Keratinocyte (primary cell): ENCODE data around the gene MEIOC. TPM values are rescaled to one million over a fixed set of nuclear protein-coding genes. Genes with fewer than 3 reads are reported as not detected.
A peak's percentile ranks its signal among the peaks of the same experiment; 100 is the strongest.
"Not testable (repeated sequence)": the region's sequence is repeated elsewhere in the genome, so short reads cannot be mapped to it uniquely, and the experiment has no call there.

Experiments used
- DNase-seq: peaks from one replicate; pipeline ENCODE4 v3.0.0-alpha.2; 2011; ENCODE audit warnings: low read depth, missing footprints, low spot score
- FAIRE-seq: peaks from 2 replicates; lab custom pipeline; 2011; peaks lifted over from hg19 to GRCh38; lab: Jason Lieb, UNC
- H2AFZ ChIP-seq: 2 replicates; pipeline ENCODE4 v1.6.0; 2012; ENCODE audit warnings: low read length, control low read depth, inconsistent platforms; ENCODE audit not compliant: control insufficient read depth
- H3K27ac ChIP-seq: 2 replicates; pipeline ENCODE4 v1.5.1; 2011; ENCODE audit warnings: low read length; ENCODE audit not compliant: control insufficient read depth, insufficient read depth
- H3K27me3 ChIP-seq: 3 replicates; pipeline ENCODE4 v1.6.0; 2011; ENCODE audit warnings: low read length; ENCODE audit not compliant: control insufficient read depth, insufficient read depth; ENCODE audit errors: extremely low read depth
- H3K36me3 ChIP-seq, 2 experiments: 2 replicates in 1 of 2; 3 replicates in 1 of 2; pipeline ENCODE4 v1.5.1; 2011; ENCODE audit warnings: low read length in 2 of 2, mild to moderate bottlenecking in 1 of 2; ENCODE audit not compliant: control insufficient read depth in 2 of 2, insufficient read depth in 2 of 2; ENCODE audit errors: extremely low read depth in 1 of 2
- H3K4me1 ChIP-seq: 3 replicates; pipeline ENCODE4 v1.5.1; 2011; ENCODE audit warnings: low read length; ENCODE audit not compliant: control insufficient read depth, insufficient read depth; ENCODE audit errors: extremely low read depth
- H3K4me2 ChIP-seq: 3 replicates; pipeline ENCODE4 v1.6.0; 2011; ENCODE audit warnings: low read depth, low read length; ENCODE audit not compliant: control insufficient read depth, insufficient read depth; ENCODE audit errors: extremely low read depth
- H3K4me3 ChIP-seq, 3 experiments: fragments of 200-600 bp in 1 of 3; sonication (generic) in 1 of 3; 2 replicates in 2 of 3; 3 replicates in 1 of 3; pipeline ENCODE4 v1.5.1; 2011 to 2016; ENCODE audit warnings: low read length in 3 of 3, mild to moderate bottlenecking in 3 of 3, control low read depth in 2 of 3, inconsistent platforms in 1 of 3, low read depth in 1 of 3, mixed read lengths in 1 of 3, mixed run types in 1 of 3, moderate library complexity in 1 of 3; ENCODE audit not compliant: control insufficient read depth in 2 of 3, insufficient read depth in 2 of 3; ENCODE audit errors: extremely low read depth in 1 of 3
- H3K79me2 ChIP-seq: 2 replicates; pipeline ENCODE4 v1.6.0; 2012; ENCODE audit warnings: low read length; ENCODE audit not compliant: control insufficient read depth, insufficient read depth
- H3K9ac ChIP-seq: 3 replicates; pipeline ENCODE4 v1.6.0; 2011; ENCODE audit warnings: low read length; ENCODE audit not compliant: control insufficient read depth, insufficient read depth; ENCODE audit errors: extremely low read depth
- H3K9me1 ChIP-seq: 3 replicates; pipeline ENCODE4 v1.6.0; 2011; ENCODE audit warnings: low read length; ENCODE audit not compliant: control insufficient read depth, insufficient read depth; ENCODE audit errors: extremely low read depth
- H3K9me3 ChIP-seq: 2 replicates; pipeline ENCODE4 v1.5.1; 2012; ENCODE audit warnings: low read depth, low read length; ENCODE audit not compliant: control insufficient read depth
- H4K20me1 ChIP-seq: 3 replicates; pipeline ENCODE4 v1.6.0; 2011; ENCODE audit warnings: low read length; ENCODE audit not compliant: control insufficient read depth, insufficient read depth; ENCODE audit errors: extremely low read depth
- CTCF ChIP-seq, 3 experiments: IDR thresholded peaks in 1 of 3; conservative IDR thresholded peaks in 1 of 3; optimal IDR thresholded peaks in 1 of 3; 2 replicates in 2 of 3; 3 replicates in 1 of 3; pipeline versions ENCODE3 to v1.5.1; 2011; ENCODE audit warnings: low read length in 3 of 3, mild to moderate bottlenecking in 3 of 3, moderate library complexity in 2 of 3, control low read depth in 1 of 3, inconsistent platforms in 1 of 3; ENCODE audit not compliant: insufficient read depth in 2 of 3; ENCODE audit errors: extremely low read depth in 1 of 3
- EZH2 ChIP-seq: IDR thresholded peaks from one replicate; pipeline ENCODE4 v1.6.1; 2012; ENCODE audit warnings: inconsistent platforms, mild to moderate bottlenecking, low read length, moderate library complexity
- dilution Hi-C: fragments of 300-500 bp; cut with MboI; formaldehyde crosslinking; loops from one replicate; pipeline ENCODE4 v1.7.0; 2020; ENCODE audit warnings: low sequenced_read_pairs; ENCODE audit not compliant: extremely low pct_ligation_motif_present
- polyA plus RNA-seq, 5 experiments: library from polyadenylated mRNA; depleted of rRNA in 3 of 5; stranded (reverse) in 3 of 5; stranded (forward) in 1 of 5; unstranded in 1 of 5; fragments of >200 nt; gene quantifications; 1 replicate in 1 of 5; 2 replicates in 3 of 5; 3 replicates in 1 of 5; pipeline versions ENCODE4 v1.2.1 to v1.2.3, GENCODE V29; 2011 to 2012; ENCODE audit warnings: missing spikeins in 2 of 5, low read depth in 1 of 5, low replicate concordance in 1 of 5

The MEIOC gene
- polyA plus RNA-seq, 1 donor (not counting 4 experiments of a cell fraction or from before 2014, with no cell fraction given): 0.03 TPM

- no peak for DNase-seq
- Histone ChIP-seq H3K4me2 (no peak overlapping the region), H3K27ac (no peak overlapping the region), H4K20me1 (no peaks in the 10 kb centered on the region), H3K9me1 (no peaks in the 10 kb centered on the region), H3K4me3 (no peak overlapping the region), H3K79me2 (no peaks in the 10 kb centered on the region), H3K27me3 (no peaks in the 10 kb centered on the region), H3K36me3 (no peaks in the 10 kb centered on the region), H2AFZ (no peak overlapping the region), H3K9me3 (no peaks in the 10 kb centered on the region), H3K4me1 (no peaks in the 10 kb centered on the region), H3K9ac (no peak overlapping the region)
- no peak for TF ChIP-seq EZH2
- TF ChIP-seq CTCF (optimal IDR thresholded peaks at IDR 0.05 in 1 of 3, IDR thresholded peaks at IDR 0.05 in 1 of 3, conservative IDR thresholded peaks at IDR 0.05 in 1 of 3; ENCODE audit: extremely low read depth in 1 of 3, insufficient read depth in 2 of 3, low read length in 3 of 3): no peak
- dilution Hi-C loops: no loop called here
- no peak for FAIRE-seq
Observed at GRCh38 chr17:44614862-44615261, 41.4 kb upstream of the MEIOC start.

- H4K20me1 ChIP-seq, H3K27me3 ChIP-seq, H3K4me3 ChIP-seq, dilution Hi-C loops, H3K9me1 ChIP-seq, H3K9me3 ChIP-seq, H3K27ac ChIP-seq, H3K4me2 ChIP-seq, H3K4me1 ChIP-seq, H3K79me2 ChIP-seq, FAIRE-seq, H3K9ac ChIP-seq, DNase-seq, H3K36me3 ChIP-seq, H2AFZ ChIP-seq: not testable (repeated sequence)
Observed at GRCh38 chr17:44618652-44619051, 37.6 kb upstream of the MEIOC start.

- H3K4me3 ChIP-seq: no peak overlapping the region
- H3K4me1 ChIP-seq: peaks cover 3% of the 10 kb centered on the region
- H3K27me3 ChIP-seq: no peaks in the 10 kb centered on the region
- dilution Hi-C loops: no loop called here
- no peaks in the 10 kb centered on the region for H4K20me1 ChIP-seq
- no peaks in the 10 kb centered on the region for H3K9me3 ChIP-seq
- H3K9ac ChIP-seq: no peak overlapping the region
- no peaks in the 10 kb centered on the region for H3K79me2 ChIP-seq
- no peaks in the 10 kb centered on the region for H3K9me1 ChIP-seq
- FAIRE-seq (no peak), DNase-seq (no peak)
- no peak overlapping the region for H3K4me2 ChIP-seq
- H3K36me3 ChIP-seq: no peaks in the 10 kb centered on the region
- no peak overlapping the region for H2AFZ ChIP-seq
- no peak overlapping the region for H3K27ac ChIP-seq
- TF ChIP-seq EZH2: no peak
- peak in 2 of 3 experiments; percentile 10 to 30 for TF ChIP-seq CTCF (optimal IDR thresholded peaks at IDR 0.05 in 1 of 3, IDR thresholded peaks at IDR 0.05 in 1 of 3, conservative IDR thresholded peaks at IDR 0.05 in 1 of 3; ENCODE audit: extremely low read depth in 1 of 3, insufficient read depth in 2 of 3, low read length in 3 of 3)
Observed at GRCh38 chr17:44623070-44623725, 33.1 kb upstream of the MEIOC start.
